ENCODE data around the gene PSD2. TPM values are rescaled to one million over a fixed set of nuclear protein-coding genes. Genes with fewer than 3 reads are reported as not detected.
A peak's percentile ranks its signal among the peaks of the same experiment; 100 is the strongest.

Gene PSD2
- total and polyA plus RNA-seq, 8 donors = 0.06 to 2.5 (median 1.7) TPM; not detected in 1

DNA sequence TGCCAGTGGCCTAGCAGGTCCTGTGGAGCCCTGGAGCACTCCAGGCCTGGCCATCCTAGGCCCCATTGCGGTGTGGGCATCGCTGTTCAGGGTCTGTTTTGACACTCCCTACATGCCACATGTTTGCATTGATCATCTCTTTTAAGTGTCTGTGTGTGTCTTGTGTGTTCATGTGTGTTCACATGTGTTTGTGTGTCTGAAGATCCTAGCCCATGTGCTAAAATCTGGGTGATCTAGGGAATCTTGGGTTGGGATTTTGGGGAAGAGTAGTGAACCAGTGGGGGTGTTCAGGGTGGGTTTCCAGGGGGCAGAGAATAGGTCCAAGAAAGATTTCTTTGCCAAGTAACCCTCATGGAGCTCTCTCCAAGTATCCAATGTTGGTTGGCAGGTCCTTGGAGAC lies 8.4 kb downstream of the PSD2 start:
- ATAC-seq (no peak), DNase-seq (no peak)
- Histone ChIP-seq H3K27me3 (peaks cover 6 to 71% of the 10 kb centered on the region in 2 donors), H3K9me3 (no peaks in the 10 kb centered on the region), H3K4me3 (no peak overlapping the region), H3K27ac (no peak overlapping the region), H3K36me3 (no peaks in the 10 kb centered on the region), H3K4me1 (no peaks in the 10 kb centered on the region)
- no peak for TF ChIP-seq CTCF (IDR thresholded peaks at IDR 0.05)
- intact Hi-C loops (cut with DNase I) = no loop called here

GRCh38 chr5:139804800-139805397 lies 9.3 kb downstream of the PSD2 start:
- no peak overlapping the region for H3K27ac ChIP-seq
- no peak for TF ChIP-seq CTCF (IDR thresholded peaks at IDR 0.05)
- no peaks in the 10 kb centered on the region for H3K36me3 ChIP-seq
- no peak for ATAC-seq
- peaks cover 6 to 70% of the 10 kb centered on the region in 2 donors for H3K27me3 ChIP-seq
- no peaks in the 10 kb centered on the region for H3K4me1 ChIP-seq
- intact Hi-C loops (cut with DNase I) = no loop called here
- no peaks in the 10 kb centered on the region for H3K9me3 ChIP-seq
- no peak for DNase-seq
- no peak overlapping the region for H3K4me3 ChIP-seq

GRCh38 chr5:139805545-139805944 lies 9.9 kb downstream of the PSD2 start:
- no peak for DNase-seq
- intact Hi-C loops (cut with DNase I) = no loop called here
- Histone ChIP-seq H3K36me3 (no peaks in the 10 kb centered on the region), H3K4me1 (no peaks in the 10 kb centered on the region), H3K27ac (no peak overlapping the region), H3K27me3 (peaks cover 6 to 64% of the 10 kb centered on the region in 2 donors), H3K4me3 (no peak overlapping the region), H3K9me3 (no peaks in the 10 kb centered on the region)
- no peak for TF ChIP-seq CTCF (IDR thresholded peaks at IDR 0.05)
- no peak for ATAC-seq

- TF ChIP-seq CTCF (IDR thresholded peaks at IDR 0.05) = no peak
- intact Hi-C loops (cut with DNase I) = no loop called here
- no peak for ATAC-seq
Measured at GRCh38 chr5:139806111-139806510, 10.5 kb downstream of the PSD2 start.

DNA sequence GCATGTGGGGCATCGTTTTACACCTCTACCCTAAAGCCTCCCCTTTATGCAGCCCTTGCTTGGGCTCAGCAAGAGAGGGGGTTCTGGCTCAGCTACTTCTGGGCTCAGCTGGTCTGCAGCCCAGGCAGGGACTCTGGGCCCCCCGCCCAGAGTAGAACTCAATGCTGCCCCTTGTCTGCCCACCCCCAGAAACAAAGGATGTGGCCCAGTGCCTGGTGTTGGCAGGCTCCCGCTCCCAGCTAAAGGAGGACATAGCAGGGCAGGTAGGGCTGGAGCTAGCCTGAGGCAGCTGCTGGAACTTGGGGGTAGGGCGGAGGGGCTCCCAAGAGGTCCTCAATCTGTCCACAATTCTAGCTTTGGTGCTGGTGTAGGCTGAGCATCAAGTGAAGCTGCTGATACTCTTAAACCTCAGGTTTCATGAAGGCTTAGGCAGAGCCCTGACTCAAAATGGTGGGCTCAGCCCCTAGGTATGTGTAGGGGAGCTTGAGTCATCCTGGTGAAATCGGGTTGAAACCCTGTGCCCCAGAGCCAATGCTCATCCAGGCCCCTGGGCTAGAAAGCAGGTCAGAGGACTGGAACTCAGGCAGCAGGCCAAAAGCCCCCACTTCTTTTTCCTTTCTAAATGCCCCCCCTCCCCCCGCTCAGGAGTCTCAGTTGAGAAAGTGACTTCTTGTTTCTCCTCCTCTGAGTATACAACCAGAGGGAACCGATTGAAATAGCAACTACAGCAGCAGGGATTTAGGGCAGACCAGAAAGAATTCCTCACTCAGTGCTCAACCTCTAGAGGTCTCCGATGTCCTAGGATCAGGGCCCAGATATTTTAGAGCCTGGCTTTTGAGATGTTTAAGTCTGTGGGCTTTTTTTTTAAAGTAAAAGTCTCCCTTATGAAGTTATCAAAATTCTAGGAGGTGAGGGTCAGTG lies 11.4 kb downstream of the PSD2 start:
- no peaks in the 10 kb centered on the region for H3K9me3 ChIP-seq
- H3K4me1 ChIP-seq = no peaks in the 10 kb centered on the region
- H3K27ac ChIP-seq = no peak overlapping the region
- no peak overlapping the region for H3K4me3 ChIP-seq
- no peak for ATAC-seq
- intact Hi-C loops (cut with DNase I) = no loop called here
- TF ChIP-seq CTCF (IDR thresholded peaks at IDR 0.05) = no peak
- peaks cover 6 to 51% of the 10 kb centered on the region in 2 donors for H3K27me3 ChIP-seq
- peak in 1 of 4 donors; percentile 35 for DNase-seq
- no peaks in the 10 kb centered on the region for H3K36me3 ChIP-seq

More at GRCh38 chr5:139806111-139806510, 10.5 kb downstream of the PSD2 start:
- Histone ChIP-seq H3K27ac (no peak overlapping the region), H3K27me3 (peaks cover 6 to 58% of the 10 kb centered on the region in 2 donors), H3K36me3 (no peaks in the 10 kb centered on the region), H3K9me3 (no peaks in the 10 kb centered on the region), H3K4me1 (no peaks in the 10 kb centered on the region), H3K4me3 (no peak overlapping the region)
- no peak for DNase-seq

All from left lung (tissue), 10 donors.